ENCODE measurements around the gene RING1.

Gene RING1

DNA sequence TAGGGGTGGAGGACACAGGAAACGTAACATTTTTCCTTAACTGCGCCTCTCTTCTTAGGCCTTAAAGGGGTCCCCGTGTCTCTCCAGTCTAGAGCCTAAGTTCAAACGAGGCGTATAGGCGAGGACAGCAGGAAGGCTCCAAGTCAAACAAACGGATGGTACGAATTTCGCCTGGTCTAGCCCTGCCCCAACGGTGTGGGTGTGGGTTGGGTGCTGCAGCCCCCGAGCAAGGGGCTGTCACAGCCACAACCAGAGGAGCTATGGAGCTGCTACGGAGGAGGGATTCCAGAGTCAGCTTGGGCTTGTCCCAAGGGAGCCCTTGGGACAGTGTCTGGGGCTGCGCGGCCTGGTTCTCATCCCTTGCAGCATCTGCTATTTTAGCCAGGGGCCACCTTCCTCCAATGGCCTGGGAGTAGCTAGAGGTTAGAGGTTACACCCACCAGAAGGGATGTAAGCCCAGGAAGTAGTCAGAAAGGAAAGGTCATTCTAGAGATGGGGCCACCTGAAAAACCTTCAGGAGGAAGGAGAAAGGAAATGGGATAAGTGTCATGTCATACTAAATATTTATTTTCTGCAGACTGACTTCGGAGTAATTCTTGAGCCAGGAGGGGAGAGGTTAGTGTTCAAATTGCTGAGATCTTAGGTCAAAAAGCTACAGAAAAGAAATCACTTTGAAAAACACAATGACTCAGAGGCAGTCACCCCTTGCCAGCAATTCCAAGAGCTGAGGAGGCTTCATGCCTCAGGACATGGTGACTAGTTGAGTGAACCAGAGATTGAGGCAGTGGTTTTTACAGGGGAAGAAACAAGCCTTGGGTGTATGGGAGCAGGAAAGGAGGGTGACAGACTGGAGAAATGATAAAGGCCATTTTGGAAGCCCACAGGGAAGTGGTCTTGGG lies 41.7 kb downstream of the RING1 start:
- DNase-seq = no peak

DNA sequence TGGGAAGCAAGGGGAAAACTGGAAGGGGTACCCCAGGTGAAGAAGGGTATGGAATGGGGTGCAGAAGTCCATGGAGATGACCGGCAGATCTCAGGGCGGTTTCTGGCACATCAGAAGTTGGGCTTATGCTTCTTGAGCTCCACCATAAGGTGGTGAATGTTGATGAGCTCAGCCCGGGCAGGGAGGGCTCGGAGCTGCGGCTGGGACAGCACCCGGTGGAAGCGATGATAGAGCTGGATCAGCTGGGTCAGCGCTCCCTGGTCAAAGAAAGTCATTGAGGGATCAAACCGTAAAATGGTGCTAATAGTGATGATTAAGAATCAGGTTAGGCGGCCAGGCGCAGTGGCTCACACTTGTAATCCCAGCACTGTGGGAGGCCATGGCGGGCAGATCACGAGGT lies 42.4 kb downstream of the RING1 start:
- no peak for DNase-seq

DNA sequence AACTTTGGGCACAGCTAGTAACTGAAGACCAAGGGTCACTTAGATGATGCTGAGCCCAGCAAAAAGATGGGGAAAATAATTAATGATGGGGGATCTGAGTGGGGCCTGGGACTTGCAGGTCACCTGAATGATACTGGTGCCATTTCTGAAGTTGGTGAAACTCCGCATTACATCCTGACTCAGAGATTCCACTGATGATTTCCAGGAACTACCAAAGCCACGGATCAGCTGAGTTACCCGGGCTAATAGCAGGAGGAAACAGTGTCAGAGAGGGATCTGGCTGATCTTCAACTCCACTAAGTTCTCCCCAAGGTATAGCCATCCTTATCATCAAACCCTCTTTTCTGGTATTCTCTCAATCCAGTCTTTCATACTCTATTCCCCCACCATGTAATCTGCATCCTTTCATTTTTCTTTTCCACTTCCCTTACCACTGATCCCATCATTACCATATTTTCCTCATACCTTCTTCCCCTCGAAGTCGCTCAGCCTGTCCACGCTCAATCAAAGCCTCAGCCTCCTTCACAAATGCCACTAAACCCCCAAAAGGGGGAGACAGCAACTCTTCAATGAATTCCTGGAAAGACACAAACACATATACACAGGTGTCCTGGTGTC lies 43.2 kb downstream of the RING1 start:
- no peak for DNase-seq

DNA sequence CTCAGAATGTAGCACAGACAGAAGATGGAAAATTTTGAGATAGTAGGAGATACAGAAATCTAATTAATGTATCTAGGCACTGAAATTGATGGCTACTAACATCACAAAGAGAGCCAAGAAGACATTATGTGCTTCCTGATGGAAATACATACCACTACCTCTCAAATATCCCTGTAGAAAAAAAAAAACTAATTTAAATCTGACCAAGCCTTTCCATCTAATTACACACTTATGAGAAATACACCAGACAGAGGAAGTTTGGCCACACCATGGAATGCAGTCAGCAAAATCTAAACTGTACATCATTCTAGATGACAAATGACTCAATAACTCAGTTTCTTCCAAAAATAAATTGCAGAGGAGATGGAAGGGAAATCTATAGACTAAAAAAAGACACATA lies 44.5 kb downstream of the RING1 start:
- no peak for DNase-seq

DNA sequence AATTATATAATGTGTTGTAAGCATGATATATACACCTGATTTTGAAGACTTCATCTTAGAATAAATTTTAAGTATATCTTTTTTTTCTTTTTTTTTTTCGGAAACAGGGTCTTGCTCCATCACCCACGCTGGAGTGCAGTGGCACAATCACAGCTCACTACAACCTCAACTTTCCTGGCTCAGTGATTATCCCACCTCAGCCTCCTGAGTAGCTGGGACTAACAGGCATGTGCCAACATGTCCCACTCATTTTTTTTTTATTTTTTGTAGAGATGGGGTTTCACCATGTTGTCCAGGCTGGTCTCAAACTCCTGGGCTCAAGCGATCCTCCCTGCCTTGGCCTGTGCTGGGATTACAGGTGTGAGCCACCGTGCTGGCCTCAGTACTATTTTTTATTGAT lies 46.3 kb downstream of the RING1 start:
- no peak for DNase-seq

DNA sequence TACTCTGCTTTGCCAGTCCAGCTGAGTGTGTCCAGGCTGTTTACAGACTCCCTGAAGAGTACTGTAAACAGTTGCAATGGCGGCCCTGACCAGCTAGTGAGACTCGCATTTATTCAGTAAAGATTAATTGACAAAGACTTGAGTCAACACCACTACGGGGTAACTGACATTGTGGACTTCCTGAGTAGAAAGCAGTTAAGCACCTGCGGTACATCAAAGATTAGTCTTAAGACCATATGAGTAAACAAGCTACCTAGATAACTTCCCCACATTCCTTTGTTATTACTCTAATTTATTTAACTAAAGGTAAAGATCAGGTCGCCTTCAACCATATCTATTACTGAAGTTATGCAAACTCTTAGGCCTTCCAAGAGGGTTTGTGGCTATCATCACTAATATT lies 50.7 kb downstream of the RING1 start:
- DNase-seq = no peak
